K562 (cell line): ENCODE results near the gene SLC5A11. TPM values are rescaled to one million over a fixed set of nuclear protein-coding genes. Genes with fewer than 3 reads are reported as not detected.

Experiments
- CTBP1 ChIP-seq: fragments of 450-650 bp; IDR thresholded peaks from 2 replicates; pipeline ENCODE4 v1.6.1; 2016; ENCODE audit warnings: borderline replicate concordance
- FOXP1 ChIP-seq: sonication (generic); formaldehyde crosslinking; IDR thresholded peaks from 2 replicates; pipeline ENCODE4 v1.8.0; 2022; ENCODE audit warnings: mild to moderate bottlenecking, missing genetic modification reagents
- HCFC1 ChIP-seq: IDR thresholded peaks from 2 replicates; pipeline ENCODE4 v1.6.1; 2012; ENCODE audit warnings: low read depth, low read length, improper control_type of control experiment
- JUND ChIP-seq, 2 experiments: IDR thresholded peaks; 2 replicates in 1 of 2; 3 replicates in 1 of 2; pipeline ENCODE4 v1.6.1; 2011; ENCODE audit warnings: borderline replicate concordance in 2 of 2, low read depth in 2 of 2, low read length in 2 of 2, improper control_type of control experiment in 1 of 2, missing biosample characterization in 1 of 2, missing genetic modification characterization in 1 of 2, missing genetic modification reagents in 1 of 2
- RAD21 ChIP-seq, 2 experiments: fragments of 250-450 bp in 1 of 2; fragments of 450-650 bp in 1 of 2; sonication (Bioruptor Pico) in 1 of 2; formaldehyde crosslinking in 1 of 2; IDR thresholded peaks in 1 of 2; conservative IDR thresholded peaks in 1 of 2; 2 replicates each; pipeline versions ENCODE4 v1.4.0 to v1.8.0; 2020 to 2022; ENCODE audit warnings: mild to moderate bottlenecking in 2 of 2, moderate library complexity in 1 of 2
- SMC3 ChIP-seq: conservative IDR thresholded peaks from 2 replicates; pipeline ENCODE4 v1.6.1; 2011; ENCODE audit warnings: low read depth, low read length, improper control_type of control experiment; ENCODE audit not compliant: insufficient read depth
- ZFP30 ChIP-seq: fragments of 250-450 bp; sonication (Bioruptor Pico); IDR thresholded peaks from 2 replicates; pipeline ENCODE4 v1.8.0; 2022; ENCODE audit warnings: moderate library complexity, mild to moderate bottlenecking, inconsistent platforms, borderline replicate concordance
- ZSCAN29 ChIP-seq: fragments of 450-650 bp; IDR thresholded peaks from 2 replicates; pipeline ENCODE4 v1.6.1; 2017
- polyA plus RNA-seq, 8 experiments: library from polyadenylated mRNA; depleted of rRNA in 4 of 8; stranded (reverse) in 5 of 8; unstranded in 3 of 8; fragments of >200 nt; fragmentation: Nextera tagmentation in 2 of 8; fragmentation: Illumina TruSeq in 1 of 8; extraction: Ambion mirVana in 2 of 8; extraction: Trizol in 1 of 8; gene quantifications; 2 replicates each; pipeline versions ENCODE4 v1.2.1 to v1.2.3, GENCODE V29; 2011 to 2014; ENCODE audit warnings: inconsistent platforms in 1 of 8, missing spikeins in 1 of 8
- total RNA-seq, 7 experiments: library from RNA; depleted of rRNA in 6 of 7; stranded (reverse); fragments of >200 nt in 6 of 7; fragmentation: Illumina TruSeq in 2 of 7; extraction: Trizol in 2 of 7; gene quantifications; 2 replicates each; pipeline versions ENCODE4 v1.2.1 to v1.2.3, GENCODE V29; 2011 to 2021; ENCODE audit warnings: low replicate concordance in 1 of 7
- TF ChIP-seq, protein P1 (sequence below), 3 experiments: fragments of 200-800 bp in 1 of 3; sonication (Bioruptor generic) in 1 of 3; sonication (generic) in 1 of 3; formaldehyde crosslinking in 1 of 3; IDR thresholded peaks; 2 replicates each; pipeline versions ENCODE4 v1.6.1 to v1.8.0; 2016 to 2022; ENCODE audit warnings: mild to moderate bottlenecking in 2 of 3, missing compliant biosample characterization in 2 of 3, missing genetic modification characterization in 2 of 3, missing genetic modification reagents in 1 of 3
- TF ChIP-seq, protein P2 (sequence below), 3 experiments: IDR thresholded peaks in 2 of 3; conservative IDR thresholded peaks in 1 of 3; 2 replicates each; pipeline ENCODE4 v1.5.1; 2011 to 2012; ENCODE audit warnings: low read length in 3 of 3, mild to moderate bottlenecking in 3 of 3, control low read depth in 2 of 3, improper control_type of control experiment in 1 of 3, inconsistent platforms in 1 of 3, low read depth in 1 of 3, mixed read lengths in 1 of 3, moderate library complexity in 1 of 3; ENCODE audit not compliant: insufficient read depth in 2 of 3
- TF ChIP-seq, protein P3 (sequence below): sonication (generic); formaldehyde crosslinking; IDR thresholded peaks from 2 replicates; pipeline ENCODE4 v1.8.1; 2023; ENCODE audit warnings: mild to moderate bottlenecking, missing genetic modification reagents
- TF ChIP-seq, protein P4 (sequence below): fragments of 450-650 bp; formaldehyde crosslinking; IDR thresholded peaks from 2 replicates; pipeline ENCODE4 v1.4.0; 2020; ENCODE audit warnings: mild to moderate bottlenecking, moderate library complexity
- TF ChIP-seq, protein P5 (sequence below): fragments of 450-650 bp; IDR thresholded peaks from 2 replicates; pipeline ENCODE4 v1.6.1; 2016; ENCODE audit warnings: antibody characterized with exemption
- TF ChIP-seq, protein P6 (sequence below): fragments of 450-650 bp; IDR thresholded peaks from 2 replicates; pipeline ENCODE4 v1.6.1; 2016

Gene SLC5A11
- total and polyA plus RNA-seq, 9 of the 15 experiments (the other 6 are each of a cell fraction or from before 2014, with no cell fraction given) = 0.04 to 0.25 (median 0.11) TPM; not detected in 3

DNA sequence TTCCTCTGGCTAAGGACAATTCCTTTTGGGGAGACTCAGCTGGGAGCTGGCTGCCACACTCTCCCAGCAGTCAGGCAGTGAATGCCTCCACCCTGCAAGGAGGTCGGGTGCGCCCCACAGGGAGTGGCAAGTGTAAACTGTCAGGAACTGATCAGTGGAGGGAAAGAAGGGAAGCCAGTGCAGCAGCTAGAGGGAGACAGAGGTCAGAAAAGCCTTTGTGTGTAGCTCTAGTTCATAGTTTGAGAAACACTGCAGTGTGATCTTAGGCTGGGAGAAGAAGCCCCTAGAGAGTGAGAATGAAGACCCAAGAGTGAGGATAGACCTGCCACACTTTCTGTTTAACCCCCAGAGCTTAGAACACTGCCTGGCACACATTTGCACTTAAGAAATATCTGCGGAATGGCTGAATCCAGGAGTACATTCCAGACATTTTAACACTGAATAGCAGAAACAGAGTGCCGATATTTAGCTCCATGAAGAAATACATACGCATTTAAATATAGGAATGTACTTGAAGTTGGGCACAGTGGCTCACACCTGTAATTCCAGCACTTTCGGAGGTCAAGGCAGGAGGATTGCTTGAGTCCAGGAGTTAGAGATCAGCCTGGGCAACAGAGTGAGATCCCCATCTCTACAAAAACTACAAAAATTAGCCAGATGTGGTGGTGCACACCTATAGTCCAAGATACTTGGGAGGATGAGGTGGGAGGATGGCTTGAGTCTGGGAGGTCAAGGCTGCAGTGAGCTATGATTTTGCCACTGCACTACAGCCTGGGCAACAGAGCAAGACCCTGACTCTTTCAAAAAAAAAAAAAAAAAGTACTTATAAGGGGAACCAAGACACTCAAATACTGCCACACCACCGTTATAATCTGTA is 11.1 kb upstream of the SLC5A11 start (continued):
- TF ChIP-seq, protein P1, sequence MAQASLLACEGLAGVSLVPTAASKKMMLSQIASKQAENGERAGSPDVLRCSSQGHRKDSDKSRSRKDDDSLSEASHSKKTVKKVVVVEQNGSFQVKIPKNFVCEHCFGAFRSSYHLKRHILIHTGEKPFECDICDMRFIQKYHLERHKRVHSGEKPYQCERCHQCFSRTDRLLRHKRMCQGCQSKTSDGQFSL (CRISPR knock-in tag; IDR thresholded peaks at IDR 0.05) = no peak
- TF ChIP-seq, protein P1 (tag; IDR thresholded peaks at IDR 0.05) = no peak
- TF ChIP-seq JUND (IDR thresholded peaks at IDR 0.05; ENCODE audit: borderline replicate concordance, low read depth, low read length) = 0 out of 2 replicates have a peak, but pooled peaks have one; percentile 32
- no peak for TF ChIP-seq JUND (tag; IDR thresholded peaks at IDR 0.05; ENCODE audit: borderline replicate concordance, low read depth, low read length)
- TF ChIP-seq, protein P2, sequence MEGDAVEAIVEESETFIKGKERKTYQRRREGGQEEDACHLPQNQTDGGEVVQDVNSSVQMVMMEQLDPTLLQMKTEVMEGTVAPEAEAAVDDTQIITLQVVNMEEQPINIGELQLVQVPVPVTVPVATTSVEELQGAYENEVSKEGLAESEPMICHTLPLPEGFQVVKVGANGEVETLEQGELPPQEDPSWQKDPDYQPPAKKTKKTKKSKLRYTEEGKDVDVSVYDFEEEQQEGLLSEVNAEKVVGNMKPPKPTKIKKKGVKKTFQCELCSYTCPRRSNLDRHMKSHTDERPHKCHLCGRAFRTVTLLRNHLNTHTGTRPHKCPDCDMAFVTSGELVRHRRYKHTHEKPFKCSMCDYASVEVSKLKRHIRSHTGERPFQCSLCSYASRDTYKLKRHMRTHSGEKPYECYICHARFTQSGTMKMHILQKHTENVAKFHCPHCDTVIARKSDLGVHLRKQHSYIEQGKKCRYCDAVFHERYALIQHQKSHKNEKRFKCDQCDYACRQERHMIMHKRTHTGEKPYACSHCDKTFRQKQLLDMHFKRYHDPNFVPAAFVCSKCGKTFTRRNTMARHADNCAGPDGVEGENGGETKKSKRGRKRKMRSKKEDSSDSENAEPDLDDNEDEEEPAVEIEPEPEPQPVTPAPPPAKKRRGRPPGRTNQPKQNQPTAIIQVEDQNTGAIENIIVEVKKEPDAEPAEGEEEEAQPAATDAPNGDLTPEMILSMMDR (IDR thresholded peaks at IDR 0.05 in 2 of 3, conservative IDR thresholded peaks at IDR 0.05 in 1 of 3; ENCODE audit: insufficient read depth in 2 of 3, low read depth in 1 of 3, low read length in 3 of 3) = peak; percentile 76 to 92 (median 83)
- peak; percentile 17; the same call in 1 of the 2 replicates for TF ChIP-seq HCFC1
- TF ChIP-seq, protein P3, sequence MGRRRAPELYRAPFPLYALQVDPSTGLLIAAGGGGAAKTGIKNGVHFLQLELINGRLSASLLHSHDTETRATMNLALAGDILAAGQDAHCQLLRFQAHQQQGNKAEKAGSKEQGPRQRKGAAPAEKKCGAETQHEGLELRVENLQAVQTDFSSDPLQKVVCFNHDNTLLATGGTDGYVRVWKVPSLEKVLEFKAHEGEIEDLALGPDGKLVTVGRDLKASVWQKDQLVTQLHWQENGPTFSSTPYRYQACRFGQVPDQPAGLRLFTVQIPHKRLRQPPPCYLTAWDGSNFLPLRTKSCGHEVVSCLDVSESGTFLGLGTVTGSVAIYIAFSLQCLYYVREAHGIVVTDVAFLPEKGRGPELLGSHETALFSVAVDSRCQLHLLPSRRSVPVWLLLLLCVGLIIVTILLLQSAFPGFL = no peak
- TF ChIP-seq, protein P4, sequence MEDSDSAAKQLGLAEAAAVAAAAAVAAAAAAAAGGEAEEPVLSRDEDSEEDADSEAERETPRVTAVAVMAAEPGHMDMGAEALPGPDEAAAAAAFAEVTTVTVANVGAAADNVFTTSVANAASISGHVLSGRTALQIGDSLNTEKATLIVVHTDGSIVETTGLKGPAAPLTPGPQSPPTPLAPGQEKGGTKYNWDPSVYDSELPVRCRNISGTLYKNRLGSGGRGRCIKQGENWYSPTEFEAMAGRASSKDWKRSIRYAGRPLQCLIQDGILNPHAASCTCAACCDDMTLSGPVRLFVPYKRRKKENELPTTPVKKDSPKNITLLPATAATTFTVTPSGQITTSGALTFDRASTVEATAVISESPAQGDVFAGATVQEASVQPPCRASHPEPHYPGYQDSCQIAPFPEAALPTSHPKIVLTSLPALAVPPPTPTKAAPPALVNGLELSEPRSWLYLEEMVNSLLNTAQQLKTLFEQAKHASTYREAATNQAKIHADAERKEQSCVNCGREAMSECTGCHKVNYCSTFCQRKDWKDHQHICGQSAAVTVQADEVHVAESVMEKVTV (CRISPR knock-in tag) = peak; percentile 65
- TF ChIP-seq ZFP30 = no peak
- TF ChIP-seq FOXP1 (CRISPR knock-in tag) = no peak
- peak; percentile 69 to 90 for TF ChIP-seq RAD21 (CRISPR knock-in tag; conservative IDR thresholded peaks at IDR 0.05 in 1 of 2, IDR thresholded peaks at IDR 0.05 in 1 of 2)
- peak; percentile 38; the same call in 1 of the 2 replicates for TF ChIP-seq CTBP1
- TF ChIP-seq ZSCAN29 = no peak
- TF ChIP-seq, protein P5, sequence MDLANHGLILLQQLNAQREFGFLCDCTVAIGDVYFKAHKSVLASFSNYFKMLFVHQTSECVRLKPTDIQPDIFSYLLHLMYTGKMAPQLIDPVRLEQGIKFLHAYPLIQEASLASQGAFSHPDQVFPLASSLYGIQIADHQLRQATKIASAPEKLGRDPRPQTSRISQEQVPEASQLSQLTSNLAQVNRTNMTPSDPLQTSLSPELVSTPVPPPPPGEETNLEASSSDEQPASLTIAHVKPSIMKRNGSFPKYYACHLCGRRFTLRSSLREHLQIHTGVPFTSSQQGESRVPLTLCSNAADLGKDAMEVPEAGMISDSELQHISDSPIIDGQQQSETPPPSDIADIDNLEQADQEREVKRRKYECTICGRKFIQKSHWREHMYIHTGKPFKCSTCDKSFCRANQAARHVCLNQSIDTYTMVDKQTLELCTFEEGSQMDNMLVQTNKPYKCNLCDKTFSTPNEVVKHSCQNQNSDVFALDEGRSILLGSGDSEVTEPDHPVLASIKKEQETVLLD = no peak
- TF ChIP-seq, protein P6, sequence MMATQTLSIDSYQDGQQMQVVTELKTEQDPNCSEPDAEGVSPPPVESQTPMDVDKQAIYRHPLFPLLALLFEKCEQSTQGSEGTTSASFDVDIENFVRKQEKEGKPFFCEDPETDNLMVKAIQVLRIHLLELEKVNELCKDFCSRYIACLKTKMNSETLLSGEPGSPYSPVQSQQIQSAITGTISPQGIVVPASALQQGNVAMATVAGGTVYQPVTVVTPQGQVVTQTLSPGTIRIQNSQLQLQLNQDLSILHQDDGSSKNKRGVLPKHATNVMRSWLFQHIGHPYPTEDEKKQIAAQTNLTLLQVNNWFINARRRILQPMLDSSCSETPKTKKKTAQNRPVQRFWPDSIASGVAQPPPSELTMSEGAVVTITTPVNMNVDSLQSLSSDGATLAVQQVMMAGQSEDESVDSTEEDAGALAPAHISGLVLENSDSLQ = peak; percentile 49; the same call in 1 of the 2 replicates
- peak; percentile 55; the same call in 1 of the 2 replicates for TF ChIP-seq SMC3
